BE2C (cell line): ENCODE results near the gene DNAJC17.

Experiments used
- DNase-seq: peaks from one replicate; pipeline ENCODE4 v3.0.0-alpha.2; 2020
- H3K27me3 ChIP-seq: fragments of 250-450 bp; sonication (Bioruptor Pico); 2 replicates; pipeline ENCODE4 v1.5.1; 2020; ENCODE audit warnings: mild to moderate bottlenecking
- H3K36me3 ChIP-seq: fragments of 250-450 bp; sonication (Bioruptor Pico); 2 replicates; pipeline ENCODE4 v1.5.1; 2020; ENCODE audit warnings: mild to moderate bottlenecking
- H3K4me1 ChIP-seq: fragments of 250-450 bp; sonication (Bioruptor Pico); 2 replicates; pipeline ENCODE4 v1.5.1; 2020
- H3K4me3 ChIP-seq: 2 replicates; pipeline ENCODE4 v1.5.1; 2011; ENCODE audit warnings: low read depth, low read length
- H3K9me3 ChIP-seq: fragments of 250-450 bp; sonication (Bioruptor Pico); 2 replicates; pipeline ENCODE4 v1.5.1; 2020
- TF ChIP-seq, protein P1 (sequence below): IDR thresholded peaks from 2 replicates; pipeline ENCODE4 v1.5.1; 2012; ENCODE audit warnings: mild to moderate bottlenecking, low read depth, low read length

Gene DNAJC17

DNA sequence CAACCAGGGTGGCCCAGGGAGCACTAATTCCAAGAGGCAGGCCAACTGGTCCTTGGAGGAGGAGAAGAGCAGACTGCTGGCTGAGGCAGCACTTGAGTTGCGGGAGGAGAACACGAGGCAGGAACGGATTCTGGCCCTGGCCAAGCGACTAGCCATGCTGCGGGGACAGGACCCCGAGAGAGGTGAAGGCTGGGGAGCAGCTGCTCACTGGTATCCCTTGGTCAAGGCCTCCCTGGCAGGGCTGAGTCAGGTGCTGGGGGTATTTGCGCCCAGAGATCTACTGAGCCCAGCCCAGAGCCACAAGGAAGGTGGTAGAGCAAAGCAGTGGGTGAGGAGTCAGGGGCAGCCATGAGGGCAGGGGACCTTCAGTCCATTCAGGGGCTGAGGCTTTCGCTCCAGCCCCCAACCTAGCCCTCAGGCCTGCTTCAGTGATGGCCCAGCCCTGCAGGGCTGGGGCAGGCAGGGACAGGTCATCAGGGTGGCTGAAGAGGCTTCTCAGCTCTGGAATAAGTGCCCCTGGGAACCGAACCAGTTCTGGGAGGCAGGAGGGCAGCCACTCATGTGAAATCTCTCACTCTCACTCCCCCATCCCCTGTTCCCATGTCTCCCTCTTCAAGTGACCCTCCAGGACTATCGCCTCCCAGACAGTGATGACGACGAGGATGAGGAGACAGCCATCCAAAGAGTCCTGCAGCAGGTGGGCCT, 5.6 kb upstream of the DNAJC17 start:
- TF ChIP-seq, protein P1, sequence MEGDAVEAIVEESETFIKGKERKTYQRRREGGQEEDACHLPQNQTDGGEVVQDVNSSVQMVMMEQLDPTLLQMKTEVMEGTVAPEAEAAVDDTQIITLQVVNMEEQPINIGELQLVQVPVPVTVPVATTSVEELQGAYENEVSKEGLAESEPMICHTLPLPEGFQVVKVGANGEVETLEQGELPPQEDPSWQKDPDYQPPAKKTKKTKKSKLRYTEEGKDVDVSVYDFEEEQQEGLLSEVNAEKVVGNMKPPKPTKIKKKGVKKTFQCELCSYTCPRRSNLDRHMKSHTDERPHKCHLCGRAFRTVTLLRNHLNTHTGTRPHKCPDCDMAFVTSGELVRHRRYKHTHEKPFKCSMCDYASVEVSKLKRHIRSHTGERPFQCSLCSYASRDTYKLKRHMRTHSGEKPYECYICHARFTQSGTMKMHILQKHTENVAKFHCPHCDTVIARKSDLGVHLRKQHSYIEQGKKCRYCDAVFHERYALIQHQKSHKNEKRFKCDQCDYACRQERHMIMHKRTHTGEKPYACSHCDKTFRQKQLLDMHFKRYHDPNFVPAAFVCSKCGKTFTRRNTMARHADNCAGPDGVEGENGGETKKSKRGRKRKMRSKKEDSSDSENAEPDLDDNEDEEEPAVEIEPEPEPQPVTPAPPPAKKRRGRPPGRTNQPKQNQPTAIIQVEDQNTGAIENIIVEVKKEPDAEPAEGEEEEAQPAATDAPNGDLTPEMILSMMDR = no peak
- no peaks in the 10 kb centered on the region for H3K9me3 ChIP-seq
- H3K4me1 ChIP-seq = 0 out of 2 replicates have a peak, but pooled peaks cover 5% of the 10 kb centered on the region
- H3K36me3 ChIP-seq = no peaks in the 10 kb centered on the region
- no peak for DNase-seq
- H3K4me3 ChIP-seq = no peak overlapping the region
- H3K27me3 ChIP-seq = no peaks in the 10 kb centered on the region

- TF ChIP-seq, protein P1 = no peak
- no peak for DNase-seq
Measured at GRCh38 chr15:40808861-40809450, 1.7 kb upstream of the DNAJC17 start.

DNA sequence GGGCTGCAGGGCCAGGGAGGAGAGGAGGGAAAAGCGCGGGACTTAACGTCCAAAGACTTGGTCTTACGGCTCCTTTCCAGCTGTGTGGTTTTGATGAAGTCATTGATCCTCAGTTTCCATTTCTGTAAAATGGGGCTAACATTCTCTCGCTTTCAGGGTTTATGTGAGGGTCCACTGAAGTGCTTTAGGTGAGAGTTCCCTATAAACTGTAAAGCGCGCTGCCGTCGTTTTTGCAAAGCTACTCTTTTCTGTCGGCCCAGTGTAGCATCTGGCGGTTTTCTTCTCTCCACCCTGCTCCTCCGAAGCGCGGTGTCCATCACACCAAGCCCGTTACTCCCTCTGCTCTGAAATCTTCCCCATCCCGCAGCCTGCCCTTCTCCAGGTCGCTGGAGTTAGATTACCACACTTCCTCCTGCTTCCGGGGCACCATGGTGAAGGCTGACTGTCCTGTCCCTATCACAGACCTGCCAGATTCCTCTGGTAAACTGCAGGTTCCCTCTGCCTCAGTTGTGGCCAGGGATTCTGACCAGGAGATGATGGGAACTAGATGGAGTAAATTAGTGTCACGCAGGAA, 702 bp upstream of the DNAJC17 start:
- H3K27me3 ChIP-seq = no peaks in the 10 kb centered on the region
- TF ChIP-seq, protein P1 = no peak
- H3K4me3 ChIP-seq = peak overlapping the region; percentile 91
- no peaks in the 10 kb centered on the region for H3K36me3 ChIP-seq
- no peaks in the 10 kb centered on the region for H3K9me3 ChIP-seq
- H3K4me1 ChIP-seq = no peaks in the 10 kb centered on the region
- DNase-seq = no peak

More at GRCh38 chr15:40808861-40809450, 1.7 kb upstream of the DNAJC17 start:
- Histone ChIP-seq H3K27me3 (no peaks in the 10 kb centered on the region), H3K4me1 (no peaks in the 10 kb centered on the region), H3K4me3 (no peak overlapping the region), H3K36me3 (no peaks in the 10 kb centered on the region), H3K9me3 (no peaks in the 10 kb centered on the region)

GRCh38 chr15:40806672-40807027, 623 bp downstream of the DNAJC17 start:
- H3K4me3 ChIP-seq = peak overlapping the region; percentile 91
- no peak for DNase-seq
- no peaks in the 10 kb centered on the region for H3K9me3 ChIP-seq
- H3K36me3 ChIP-seq = no peaks in the 10 kb centered on the region
- TF ChIP-seq, protein P1 = no peak
- H3K4me1 ChIP-seq = no peaks in the 10 kb centered on the region
- H3K27me3 ChIP-seq = no peaks in the 10 kb centered on the region

DNA sequence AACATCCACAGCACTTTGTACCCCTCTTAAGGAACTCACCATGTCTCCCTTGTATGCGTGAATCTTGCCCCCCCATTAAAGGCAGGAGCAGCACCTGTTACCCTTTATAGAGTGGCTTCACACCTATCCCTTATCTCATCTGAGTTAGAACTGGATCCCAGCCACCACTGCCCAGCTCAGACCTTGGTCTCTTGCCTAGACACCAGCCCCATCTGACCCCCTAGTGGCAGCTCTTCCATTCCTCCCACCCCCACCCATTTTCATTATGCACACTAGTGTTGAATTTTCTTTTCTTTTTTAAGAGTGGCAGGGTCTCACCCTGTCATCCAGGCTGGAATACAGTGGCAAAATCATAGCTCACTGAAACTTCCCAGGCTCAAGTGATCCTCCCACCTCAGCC, 3.6 kb downstream of the DNAJC17 start:
- no peaks in the 10 kb centered on the region for H3K9me3 ChIP-seq
- H3K36me3 ChIP-seq = no peaks in the 10 kb centered on the region; the same call in 1 of the 2 replicates
- H3K27me3 ChIP-seq = no peaks in the 10 kb centered on the region
- TF ChIP-seq, protein P1 = no peak
- H3K4me1 ChIP-seq = no peaks in the 10 kb centered on the region
- no peak for DNase-seq
- no peak overlapping the region for H3K4me3 ChIP-seq

GRCh38 chr15:40803076-40803475, 4.2 kb downstream of the DNAJC17 start:
- DNase-seq = no peak
- TF ChIP-seq, protein P1 = no peak
- Histone ChIP-seq H3K27me3 (no peaks in the 10 kb centered on the region), H3K4me3 (no peak overlapping the region), H3K36me3 (no peaks in the 10 kb centered on the region; the same call in 1 of the 2 replicates), H3K9me3 (no peaks in the 10 kb centered on the region), H3K4me1 (no peaks in the 10 kb centered on the region)
